Spleen (tissue), 7 donors: ENCODE measurements around the gene CCDC12.

Source experiments
- CTCF ChIP-seq, 11 experiments: fragments of 200-600 bp in 7 of 11; fragments of 450-650 bp in 4 of 11; sonication (generic) in 4 of 11; IDR thresholded peaks in 8 of 11; conservative IDR thresholded peaks in 3 of 11; 1 replicate in 7 of 11; 2 replicates in 4 of 11; pipeline versions ENCODE4 v1.4.0 to v1.8.0; 2016 to 2021; ENCODE audit warnings: antibody characterized with exemption in 11 of 11, inconsistent platforms in 4 of 11, mild to moderate bottlenecking in 1 of 11
- POLR2A ChIP-seq, 3 donors: fragments of 450-650 bp; IDR thresholded peaks; one replicate each; pipeline ENCODE4 v1.5.1; 2017; ENCODE audit warnings: antibody characterized with exemption in 3 of 3, mild to moderate bottlenecking in 1 of 3
- donor health status: DM: no; HTN: no; CAD: no; lungs with moderate emphysema.
- donor health status: DM: no; HTN: no; CAD: no.
- donor health status: DM: no; HTN: no; CAD: no.

GRCh38 chr3:47000922-47001730, 24.6 kb upstream of the CCDC12 start:
- TF ChIP-seq CTCF (IDR thresholded peaks at IDR 0.05 in 8 of 11, conservative IDR thresholded peaks at IDR 0.05 in 3 of 11) (no peak), POLR2A (IDR thresholded peaks at IDR 0.05) (no peak)
